Tibial artery (tissue), 4 donors: ENCODE results near the gene QSOX1.

Experiments
- DNase-seq, 2 donors: peaks; one replicate each; pipeline ENCODE4 v3.0.0-alpha.2; 2019
- H3K27ac ChIP-seq, 2 donors: fragments of 200-600 bp; sonication (generic) in 1 of 2; 1 replicate in 1 of 2; 2 replicates in 1 of 2; pipeline ENCODE4 v1.5.1; 2018 to 2019; ENCODE audit warnings: mild to moderate bottlenecking in 1 of 2
- H3K27me3 ChIP-seq, 2 donors: fragments of 200-600 bp; sonication (generic) in 1 of 2; one replicate each; pipeline versions ENCODE4 v1.5.1 to v1.6.0; 2016 to 2019
- H3K36me3 ChIP-seq, 3 donors: fragments of 200-600 bp; sonication (generic) in 2 of 3; one replicate each; pipeline ENCODE4 v1.5.1; 2016 to 2019; ENCODE audit warnings: mild to moderate bottlenecking in 2 of 3
- H3K4me1 ChIP-seq, 4 donors: fragments of 200-600 bp; sonication (generic) in 2 of 4; 1 replicate in 3 of 4; 2 replicates in 1 of 4; pipeline ENCODE4 v1.5.1; 2016 to 2019
- H3K4me3 ChIP-seq, 2 donors: fragments of 200-600 bp; sonication (generic) in 1 of 2; 1 replicate in 1 of 2; 2 replicates in 1 of 2; pipeline ENCODE4 v1.5.1; 2018 to 2019; ENCODE audit warnings: mild to moderate bottlenecking in 2 of 2
- H3K9me3 ChIP-seq, 3 donors: fragments of 200-600 bp; sonication (generic) in 1 of 3; one replicate each; pipeline ENCODE4 v1.5.1; 2016 to 2019
- intact Hi-C: fragments of 100-400 bp; cut with DNase I; formaldehyde crosslinking; loops from one replicate; pipeline ENCODE4 v1.15.0; 2023; ENCODE audit warnings: low total_unique reads
- TF ChIP-seq, protein P1 (sequence below), 2 experiments: fragments of 200-600 bp in 1 of 2; fragments of 450-650 bp in 1 of 2; IDR thresholded peaks; one replicate each; pipeline ENCODE4 v1.5.1; 2017 to 2019; ENCODE audit warnings: antibody characterized with exemption in 2 of 2, mild to moderate bottlenecking in 1 of 2, moderate library complexity in 1 of 2

QSOX1 gene

DNA sequence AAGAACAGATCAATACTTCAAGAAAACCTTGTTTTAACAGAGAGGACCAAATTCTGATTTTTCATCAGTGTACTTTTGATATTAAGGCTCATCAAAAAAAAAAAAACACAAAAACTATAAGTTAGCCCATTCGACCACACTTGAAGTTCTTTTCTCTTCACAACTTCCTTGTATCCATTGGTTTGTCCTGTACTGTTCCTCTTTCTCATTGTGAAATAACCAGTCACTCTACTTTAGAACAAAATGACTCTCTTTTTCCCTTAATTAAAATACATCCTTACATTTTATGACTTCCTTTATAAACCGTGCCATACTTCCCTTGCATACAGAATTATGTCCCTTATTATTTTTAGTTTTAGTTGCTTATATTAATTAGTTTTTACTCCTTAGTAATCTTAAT lies 8.4 kb downstream of the QSOX1 start:
- TF ChIP-seq, protein P1, sequence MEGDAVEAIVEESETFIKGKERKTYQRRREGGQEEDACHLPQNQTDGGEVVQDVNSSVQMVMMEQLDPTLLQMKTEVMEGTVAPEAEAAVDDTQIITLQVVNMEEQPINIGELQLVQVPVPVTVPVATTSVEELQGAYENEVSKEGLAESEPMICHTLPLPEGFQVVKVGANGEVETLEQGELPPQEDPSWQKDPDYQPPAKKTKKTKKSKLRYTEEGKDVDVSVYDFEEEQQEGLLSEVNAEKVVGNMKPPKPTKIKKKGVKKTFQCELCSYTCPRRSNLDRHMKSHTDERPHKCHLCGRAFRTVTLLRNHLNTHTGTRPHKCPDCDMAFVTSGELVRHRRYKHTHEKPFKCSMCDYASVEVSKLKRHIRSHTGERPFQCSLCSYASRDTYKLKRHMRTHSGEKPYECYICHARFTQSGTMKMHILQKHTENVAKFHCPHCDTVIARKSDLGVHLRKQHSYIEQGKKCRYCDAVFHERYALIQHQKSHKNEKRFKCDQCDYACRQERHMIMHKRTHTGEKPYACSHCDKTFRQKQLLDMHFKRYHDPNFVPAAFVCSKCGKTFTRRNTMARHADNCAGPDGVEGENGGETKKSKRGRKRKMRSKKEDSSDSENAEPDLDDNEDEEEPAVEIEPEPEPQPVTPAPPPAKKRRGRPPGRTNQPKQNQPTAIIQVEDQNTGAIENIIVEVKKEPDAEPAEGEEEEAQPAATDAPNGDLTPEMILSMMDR (IDR thresholded peaks at IDR 0.05), result no peak
- H3K4me3 ChIP-seq, result no peak overlapping the region
- H3K36me3 ChIP-seq, result peaks cover 0 to 11% (median 8%) of the 10 kb centered on the region in 3 donors
- DNase-seq, result no peak
- no peaks in the 10 kb centered on the region for H3K9me3 ChIP-seq
- H3K4me1 ChIP-seq, result peaks cover 0 to 29% (median 15%) of the 10 kb centered on the region in 4 donors
- intact Hi-C loops, result no loop called here
- H3K27me3 ChIP-seq, result no peaks in the 10 kb centered on the region
- H3K27ac ChIP-seq, result no peak overlapping the region

DNA sequence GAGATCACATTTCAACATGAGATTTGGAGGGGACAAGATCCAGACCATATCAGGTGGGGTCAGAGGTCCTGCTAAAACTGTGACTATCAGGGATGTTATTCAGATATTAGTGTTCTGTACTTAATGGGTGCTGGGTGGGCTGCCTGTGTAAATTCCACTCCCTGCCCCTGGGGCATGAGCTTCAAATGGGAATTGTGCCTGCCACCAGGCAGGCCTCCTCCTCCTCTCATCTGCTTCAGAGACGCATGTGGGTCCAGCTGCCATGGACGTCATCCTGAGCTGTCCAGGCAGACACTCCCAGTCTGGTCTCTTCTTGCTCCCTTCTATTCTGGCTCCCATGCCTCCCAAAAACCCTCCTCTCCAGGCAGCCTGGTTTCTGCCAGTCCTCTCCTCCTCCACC lies 10.4 kb downstream of the QSOX1 start:
- H3K4me3 ChIP-seq, result no peak overlapping the region
- no peaks in the 10 kb centered on the region for H3K27me3 ChIP-seq
- peaks cover 0 to 14% (median 10%) of the 10 kb centered on the region in 3 donors for H3K36me3 ChIP-seq
- no peaks in the 10 kb centered on the region for H3K9me3 ChIP-seq
- TF ChIP-seq, protein P1 (IDR thresholded peaks at IDR 0.05), result no peak
- peaks cover 0 to 31% (median 15%) of the 10 kb centered on the region in 4 donors for H3K4me1 ChIP-seq
- DNase-seq, result peak in 1 of 2 donors; percentile 46
- H3K27ac ChIP-seq, result no peak overlapping the region
- intact Hi-C loops, result no loop called here

DNA sequence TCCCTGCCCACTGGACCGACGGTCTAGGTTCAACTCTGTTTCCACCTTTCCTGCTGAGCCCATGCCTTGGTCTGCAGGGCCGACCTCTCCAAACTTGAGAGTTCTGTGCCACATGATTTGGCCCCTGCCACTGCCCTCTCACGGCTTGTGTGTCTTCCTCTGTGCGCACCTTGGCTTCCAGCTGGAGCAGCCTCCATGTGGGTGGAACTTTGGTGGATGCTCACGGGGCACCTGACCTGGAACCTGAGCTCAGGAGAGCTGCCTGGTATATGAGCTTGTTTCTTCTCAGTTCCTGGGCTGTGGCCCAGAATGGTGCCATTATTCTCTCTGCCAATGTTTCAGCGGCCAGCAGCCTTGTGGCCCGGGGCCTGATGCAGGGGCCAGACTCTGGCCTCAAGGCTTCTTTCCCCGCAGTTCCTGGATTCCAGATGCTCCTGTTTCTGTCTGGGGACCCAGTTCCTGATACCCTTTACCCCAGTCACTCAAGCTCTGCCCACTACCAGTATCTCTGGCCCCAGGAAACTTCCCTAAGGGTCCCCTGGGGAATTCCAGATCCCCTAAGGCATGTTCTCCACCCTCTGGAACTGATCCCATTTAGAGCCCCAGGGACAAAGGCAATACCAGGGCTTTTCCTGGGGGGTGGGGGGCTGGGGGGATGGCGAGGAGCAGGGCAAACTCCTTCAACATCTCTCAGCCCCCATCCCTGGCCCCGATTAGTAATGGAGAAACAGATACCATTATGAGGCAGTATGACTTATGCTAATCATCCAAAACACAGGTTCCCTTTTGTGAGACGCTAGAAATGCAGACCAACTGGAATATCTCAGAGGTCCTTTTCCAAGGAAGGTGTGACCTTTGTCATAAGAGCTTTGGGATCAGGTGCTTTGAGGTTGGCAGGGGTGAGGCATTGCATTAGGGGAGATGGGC lies 11.1 kb downstream of the QSOX1 start:
- Histone ChIP-seq H3K27me3 (no peaks in the 10 kb centered on the region), H3K4me1 (peaks cover 0 to 31% (median 15%) of the 10 kb centered on the region in 4 donors), H3K4me3 (no peak overlapping the region), H3K27ac (no peak overlapping the region), H3K36me3 (peaks cover 0 to 14% (median 10%) of the 10 kb centered on the region in 3 donors), H3K9me3 (no peaks in the 10 kb centered on the region)
- intact Hi-C loops, result no loop called here
- TF ChIP-seq, protein P1 (IDR thresholded peaks at IDR 0.05), result no peak
- peak in 1 of 2 donors; percentile 41 for DNase-seq

DNA sequence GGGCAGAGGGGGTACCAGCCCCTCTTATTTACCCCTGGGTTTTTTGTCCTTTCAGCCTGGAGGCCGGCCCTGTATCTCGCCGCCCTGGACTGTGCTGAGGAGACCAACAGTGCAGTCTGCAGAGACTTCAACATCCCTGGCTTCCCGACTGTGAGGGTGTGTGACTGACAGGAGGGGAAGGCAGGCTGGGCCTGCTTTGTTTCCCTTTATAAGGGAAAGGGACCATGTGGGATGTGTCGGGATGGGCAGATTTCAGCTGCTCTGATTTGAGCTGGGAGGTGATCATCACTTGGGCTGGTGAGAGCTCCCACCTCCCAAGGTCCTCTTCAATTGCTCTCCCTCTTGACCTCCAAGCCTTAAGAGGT lies 11.7 kb downstream of the QSOX1 start:
- TF ChIP-seq, protein P1 (IDR thresholded peaks at IDR 0.05), result no peak
- H3K27me3 ChIP-seq, result no peaks in the 10 kb centered on the region
- DNase-seq, result peak in 1 of 2 donors; percentile 37
- no peak overlapping the region for H3K4me3 ChIP-seq
- intact Hi-C loops, result no loop called here
- H3K27ac ChIP-seq, result peak overlapping the region in 1 of 2 donors; percentile 20
- peaks cover 0 to 31% (median 15%) of the 10 kb centered on the region in 4 donors for H3K4me1 ChIP-seq
- no peaks in the 10 kb centered on the region for H3K9me3 ChIP-seq
- peaks cover 0 to 14% (median 10%) of the 10 kb centered on the region in 3 donors for H3K36me3 ChIP-seq

DNA sequence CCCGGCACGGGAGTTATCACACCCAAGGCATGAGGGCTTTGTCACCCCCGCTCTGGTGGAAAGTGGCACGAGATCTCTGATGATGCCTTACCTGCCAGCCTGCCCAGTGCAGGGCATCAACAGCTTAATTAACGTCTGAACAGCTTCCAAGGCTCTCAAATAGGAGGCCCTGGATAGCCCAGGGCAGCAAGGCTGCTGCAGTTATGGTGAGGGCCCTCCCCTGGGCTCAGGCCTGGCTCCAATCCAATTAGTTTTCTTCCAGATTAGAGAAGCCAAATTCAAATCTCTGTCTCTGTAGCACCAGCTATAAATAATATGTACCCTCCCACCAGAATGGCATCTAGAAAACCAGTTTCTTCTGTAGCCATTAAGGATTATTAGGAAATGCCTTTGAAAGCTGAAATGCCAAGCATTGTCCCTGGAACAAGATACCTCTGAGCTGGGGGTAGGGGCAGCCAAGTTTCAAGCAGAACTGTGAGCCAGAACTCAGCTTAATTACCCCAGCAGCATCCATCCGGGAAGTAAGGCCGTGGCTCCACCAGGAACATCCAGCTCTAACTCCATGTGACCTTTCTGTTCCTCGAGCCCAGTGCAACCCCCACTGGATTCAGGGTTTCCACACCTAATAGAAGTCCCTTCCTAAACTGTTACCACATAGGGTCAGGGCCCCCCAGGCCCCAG lies 12.5 kb downstream of the QSOX1 start:
- H3K36me3 ChIP-seq, result peaks cover 0 to 14% (median 10%) of the 10 kb centered on the region in 3 donors
- no peaks in the 10 kb centered on the region for H3K9me3 ChIP-seq
- no peak overlapping the region for H3K4me3 ChIP-seq
- H3K27ac ChIP-seq, result peak overlapping the region in 1 of 2 donors; percentile 20
- intact Hi-C loops, result no loop called here
- peaks cover 0 to 31% (median 15%) of the 10 kb centered on the region in 4 donors for H3K4me1 ChIP-seq
- TF ChIP-seq, protein P1 (IDR thresholded peaks at IDR 0.05), result no peak
- no peaks in the 10 kb centered on the region for H3K27me3 ChIP-seq
- DNase-seq, result peak in 1 of 2 donors; percentile 64
